ENCODE measurements around the gene OR14J1.

The OR14J1 gene, protein sequence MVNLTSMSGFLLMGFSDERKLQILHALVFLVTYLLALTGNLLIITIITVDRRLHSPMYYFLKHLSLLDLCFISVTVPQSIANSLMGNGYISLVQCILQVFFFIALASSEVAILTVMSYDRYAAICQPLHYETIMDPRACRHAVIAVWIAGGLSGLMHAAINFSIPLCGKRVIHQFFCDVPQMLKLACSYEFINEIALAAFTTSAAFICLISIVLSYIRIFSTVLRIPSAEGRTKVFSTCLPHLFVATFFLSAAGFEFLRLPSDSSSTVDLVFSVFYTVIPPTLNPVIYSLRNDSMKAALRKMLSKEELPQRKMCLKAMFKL

DNA sequence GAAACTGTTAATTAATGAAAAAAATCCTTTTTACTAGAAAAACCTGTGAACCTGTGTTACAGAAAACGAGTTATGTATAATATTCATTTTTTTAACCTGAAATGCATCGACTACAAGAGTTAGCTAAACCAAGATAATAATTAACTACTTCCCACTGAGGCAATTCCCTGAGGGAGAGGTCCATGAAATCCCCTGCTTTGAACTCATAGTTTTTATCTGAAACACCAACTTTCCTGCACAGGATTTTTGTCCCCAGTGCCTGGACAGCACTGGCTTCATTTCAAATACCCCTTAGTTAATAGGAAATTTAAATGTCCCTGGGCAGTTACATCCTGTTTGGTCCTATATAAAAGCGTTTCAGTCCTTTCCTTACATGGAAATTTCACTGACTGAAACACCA is at the start of gene OR14J1:
Gene OR14J1 (plus strand): TSS at position 386 of the 400 bp plus-strand sequence. CDS start 4,989 bp downstream, outside the sequence.
- H3K4me3 ChIP-seq (replicated peaks in 1 of 2; ENCODE audit: low read depth in 2 of 2, low read length in 2 of 2), result no peak within 1 kb of the TSS
- TF ChIP-seq, protein P1, sequence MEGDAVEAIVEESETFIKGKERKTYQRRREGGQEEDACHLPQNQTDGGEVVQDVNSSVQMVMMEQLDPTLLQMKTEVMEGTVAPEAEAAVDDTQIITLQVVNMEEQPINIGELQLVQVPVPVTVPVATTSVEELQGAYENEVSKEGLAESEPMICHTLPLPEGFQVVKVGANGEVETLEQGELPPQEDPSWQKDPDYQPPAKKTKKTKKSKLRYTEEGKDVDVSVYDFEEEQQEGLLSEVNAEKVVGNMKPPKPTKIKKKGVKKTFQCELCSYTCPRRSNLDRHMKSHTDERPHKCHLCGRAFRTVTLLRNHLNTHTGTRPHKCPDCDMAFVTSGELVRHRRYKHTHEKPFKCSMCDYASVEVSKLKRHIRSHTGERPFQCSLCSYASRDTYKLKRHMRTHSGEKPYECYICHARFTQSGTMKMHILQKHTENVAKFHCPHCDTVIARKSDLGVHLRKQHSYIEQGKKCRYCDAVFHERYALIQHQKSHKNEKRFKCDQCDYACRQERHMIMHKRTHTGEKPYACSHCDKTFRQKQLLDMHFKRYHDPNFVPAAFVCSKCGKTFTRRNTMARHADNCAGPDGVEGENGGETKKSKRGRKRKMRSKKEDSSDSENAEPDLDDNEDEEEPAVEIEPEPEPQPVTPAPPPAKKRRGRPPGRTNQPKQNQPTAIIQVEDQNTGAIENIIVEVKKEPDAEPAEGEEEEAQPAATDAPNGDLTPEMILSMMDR (IDR thresholded peaks at IDR 0.05; ENCODE audit: low read depth, low read length), result no peak
- DNase-seq (ENCODE audit: low read depth in 2 of 2), result no peak

DNA sequence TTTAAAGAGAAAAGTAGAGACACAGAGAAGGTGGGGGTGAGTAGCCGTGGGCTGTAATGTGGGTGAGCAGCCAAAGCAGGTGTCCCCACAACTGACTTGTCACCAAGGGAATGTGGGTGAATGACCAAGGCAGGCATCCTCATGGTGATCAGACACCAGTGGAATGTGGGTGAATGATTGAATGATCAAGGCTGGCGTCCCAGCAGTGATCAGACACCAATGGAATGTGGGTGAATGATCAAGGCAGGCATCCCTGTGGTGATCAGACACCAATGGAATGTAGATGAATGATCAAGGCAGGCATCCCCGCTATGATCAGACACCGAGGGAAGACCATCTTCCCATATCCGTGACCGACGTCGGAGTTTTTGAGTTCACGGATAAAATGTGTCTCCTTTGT is 49.8 kb upstream of the OR14J1 start:
- TF ChIP-seq, protein P1 (IDR thresholded peaks at IDR 0.05; ENCODE audit: low read depth, low read length), result no peak
- no peak overlapping the region for H3K4me3 ChIP-seq (replicated peaks in 1 of 2; ENCODE audit: low read depth in 2 of 2, low read length in 2 of 2)
- no peak for DNase-seq (ENCODE audit: low read depth in 2 of 2)

DNA sequence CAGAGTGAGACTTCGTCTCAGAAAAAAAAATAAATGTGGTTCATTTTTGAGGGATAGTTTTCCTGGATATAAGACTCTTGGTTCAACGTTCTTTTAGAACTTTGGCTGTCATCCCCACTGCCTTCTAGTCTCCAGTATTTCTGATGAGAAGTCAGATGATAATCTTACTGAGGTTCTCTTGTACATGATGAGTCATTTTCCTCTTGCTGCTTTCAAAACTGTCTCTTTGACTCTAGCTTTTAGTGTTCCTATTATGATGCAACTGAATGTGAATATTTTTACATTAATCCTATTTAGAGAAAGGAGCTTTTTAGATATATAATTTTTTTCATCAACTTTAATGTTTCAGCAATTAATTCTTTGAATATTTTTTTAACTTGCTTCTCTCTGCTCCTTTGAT is 46.0 kb upstream of the OR14J1 start:
- DNase-seq (ENCODE audit: low read depth in 2 of 2), result no peak
- TF ChIP-seq, protein P1 (IDR thresholded peaks at IDR 0.05; ENCODE audit: low read depth, low read length), result no peak
- H3K4me3 ChIP-seq (replicated peaks in 1 of 2; ENCODE audit: low read depth in 2 of 2, low read length in 2 of 2), result no peak overlapping the region

DNA sequence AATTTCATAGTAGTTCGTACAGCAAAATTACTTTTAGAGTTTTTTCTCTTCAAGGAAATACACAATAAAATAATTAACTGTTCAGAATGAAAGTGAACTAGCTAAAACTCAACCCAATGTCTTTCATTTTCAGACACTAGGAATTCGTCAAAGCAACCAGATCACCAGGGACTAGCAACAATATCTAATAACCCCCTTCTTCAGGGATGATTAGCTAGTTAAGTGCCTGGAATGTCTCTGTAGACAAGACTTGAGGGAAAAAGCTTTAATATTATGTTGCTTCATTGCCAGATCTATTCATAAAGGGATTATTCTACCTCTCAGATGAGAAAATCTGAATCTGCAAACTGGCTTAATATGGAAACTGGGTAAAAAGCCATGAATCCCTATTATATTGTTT is 41.8 kb upstream of the OR14J1 start:
- no peak overlapping the region for H3K4me3 ChIP-seq (replicated peaks in 1 of 2; ENCODE audit: low read depth in 2 of 2, low read length in 2 of 2)
- no peak for DNase-seq (ENCODE audit: low read depth in 2 of 2)
- TF ChIP-seq, protein P1 (IDR thresholded peaks at IDR 0.05; ENCODE audit: low read depth, low read length), result no peak

DNA sequence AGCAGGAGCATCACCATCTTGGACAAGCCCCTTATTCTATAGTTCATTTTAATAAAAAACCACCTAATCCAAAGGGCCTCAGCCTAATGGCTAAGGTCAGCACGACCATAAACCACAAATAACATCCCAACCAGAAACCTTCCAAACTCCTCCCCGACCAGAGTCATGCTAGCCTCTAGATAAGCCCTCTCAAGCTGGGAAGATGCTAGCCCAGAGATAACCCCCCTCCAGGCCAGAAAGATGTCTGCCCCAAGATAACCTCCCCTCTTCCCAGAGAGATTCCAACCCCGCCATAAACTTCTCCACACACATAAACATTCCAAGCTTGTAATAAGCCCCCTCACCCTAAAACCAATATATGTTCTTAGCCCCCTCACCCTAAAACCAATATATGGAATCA is 38.5 kb upstream of the OR14J1 start:
- DNase-seq (ENCODE audit: low read depth in 2 of 2), result no peak
- no peak overlapping the region for H3K4me3 ChIP-seq (replicated peaks in 1 of 2; ENCODE audit: low read depth in 2 of 2, low read length in 2 of 2)
- TF ChIP-seq, protein P1 (IDR thresholded peaks at IDR 0.05; ENCODE audit: low read depth, low read length), result no peak

DNA sequence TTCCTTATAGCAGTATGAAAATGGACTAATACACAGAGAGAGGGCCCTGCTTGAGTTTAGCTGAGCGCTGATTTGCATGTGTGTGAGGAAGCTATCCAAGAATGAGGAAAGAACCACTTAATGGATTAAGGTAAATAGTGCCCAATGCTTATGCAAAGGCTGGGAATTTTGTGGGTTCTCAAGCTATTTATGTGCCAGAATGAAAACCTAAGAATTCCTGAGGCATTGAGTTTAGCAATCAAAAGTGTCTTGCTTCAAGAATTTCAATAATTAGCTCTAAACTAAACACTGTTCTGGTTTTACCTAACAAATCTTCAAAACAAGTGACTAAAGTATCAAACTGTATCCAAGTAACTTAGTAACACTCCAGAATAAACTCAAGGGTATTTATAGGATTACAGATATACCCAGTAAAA is 7.0 kb upstream of the OR14J1 start:
- H3K4me3 ChIP-seq (replicated peaks in 1 of 2; ENCODE audit: low read depth in 2 of 2, low read length in 2 of 2), result no peak overlapping the region
- TF ChIP-seq, protein P1 (IDR thresholded peaks at IDR 0.05; ENCODE audit: low read depth, low read length), result no peak
- DNase-seq (ENCODE audit: low read depth in 2 of 2), result no peak

DNA sequence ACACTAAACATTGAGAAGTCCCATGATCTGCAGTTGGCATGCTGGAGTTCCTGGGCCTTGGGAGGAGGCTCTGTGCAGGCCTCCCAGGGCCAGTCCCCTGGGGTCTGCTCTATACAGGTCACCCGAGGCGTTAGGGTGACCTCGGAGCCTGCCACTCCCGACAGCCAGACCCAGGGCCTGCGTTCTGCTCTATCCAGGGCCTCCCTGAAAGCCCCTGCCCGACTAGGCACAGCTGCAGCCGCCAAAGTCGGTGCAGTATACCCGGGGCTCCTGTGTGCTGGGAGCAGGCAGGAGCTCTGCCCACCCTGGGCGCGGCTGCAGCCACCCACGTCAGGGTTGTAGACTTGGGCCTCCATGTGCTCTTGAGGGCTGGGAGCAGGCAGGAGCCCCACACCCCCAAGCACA is 6.3 kb upstream of the OR14J1 start:
- H3K4me3 ChIP-seq (replicated peaks in 1 of 2; ENCODE audit: low read depth in 2 of 2, low read length in 2 of 2), result no peak overlapping the region
- TF ChIP-seq, protein P1 (IDR thresholded peaks at IDR 0.05; ENCODE audit: low read depth, low read length), result no peak
- no peak for DNase-seq (ENCODE audit: low read depth in 2 of 2)
